ENCODE data around the gene NHEJ1.

Gene NHEJ1

DNA sequence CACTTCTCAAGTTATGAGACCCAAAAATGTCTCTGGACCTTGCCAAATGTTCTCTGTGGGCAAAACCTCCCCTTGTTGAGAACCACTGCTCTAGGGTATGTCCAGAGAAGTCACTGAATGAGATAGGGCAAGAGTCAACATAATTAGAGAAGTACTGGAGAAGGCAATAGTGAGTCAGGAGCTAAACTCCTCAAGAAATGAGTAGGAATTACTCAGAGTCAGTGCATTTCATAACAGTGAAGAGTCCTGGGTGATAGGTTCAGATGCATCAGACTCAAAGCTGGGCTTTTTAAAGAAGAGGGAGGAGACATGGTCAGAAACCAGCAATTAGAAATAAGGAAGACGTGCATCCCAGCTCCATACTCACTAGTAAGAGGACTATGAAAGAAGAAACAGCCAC, 61.3 kb downstream of the NHEJ1 start:
- DNase-seq (ENCODE audit: extremely low spot score, insufficient read length, low read depth) = no peak
- FAIRE-seq = no peak

DNA sequence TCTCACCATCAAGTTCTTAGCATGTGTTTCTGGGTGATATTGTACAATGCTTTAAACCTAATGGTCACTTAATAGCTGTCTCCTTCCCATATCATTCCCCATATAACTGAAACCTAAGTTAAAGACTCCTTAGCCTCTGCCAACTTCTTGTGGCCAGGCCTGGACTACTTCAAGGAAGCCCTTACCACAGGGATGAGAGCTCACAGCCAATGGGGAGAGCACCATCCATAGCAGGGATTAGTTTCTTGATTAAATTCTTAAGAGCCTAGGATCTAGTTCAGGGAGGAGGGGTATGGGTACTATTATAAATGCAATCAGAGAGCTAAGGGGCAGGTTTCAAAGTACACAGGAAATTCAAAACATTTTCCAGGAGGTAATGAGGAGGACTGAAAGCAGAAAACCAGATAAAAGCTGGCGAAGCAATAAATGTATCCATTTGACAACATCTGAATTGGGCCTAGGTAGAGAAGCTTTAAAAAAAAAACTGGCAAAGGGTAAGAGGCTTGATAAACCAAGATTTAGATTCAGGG, 65.1 kb downstream of the NHEJ1 start:
- FAIRE-seq = no peak

DNA sequence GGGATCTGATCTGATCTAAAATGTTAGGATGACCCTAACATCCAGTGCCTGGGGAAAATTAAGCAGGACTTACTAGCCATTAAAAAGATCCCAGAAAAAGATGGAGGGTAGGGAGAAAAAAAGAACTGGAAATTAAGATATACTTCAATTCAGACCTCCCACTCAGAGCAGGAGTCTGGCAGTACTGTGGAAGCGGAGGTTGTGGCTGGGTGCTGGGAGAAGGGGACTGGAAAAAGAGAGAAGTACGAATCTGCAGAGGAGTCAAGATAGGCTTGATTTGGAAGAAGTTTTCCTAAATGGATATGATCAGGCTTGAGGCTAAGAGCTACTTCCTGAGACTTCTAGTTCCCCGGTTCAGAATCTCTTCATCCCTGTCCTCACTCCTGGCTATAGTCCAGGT, 66.4 kb downstream of the NHEJ1 start:
- DNase-seq (ENCODE audit: extremely low spot score, insufficient read length, low read depth) = no peak
- no peak for FAIRE-seq

More for the DNA sequence above, 65.1 kb downstream of the NHEJ1 start:
- DNase-seq (ENCODE audit: extremely low spot score, insufficient read length, low read depth) = no peak

DNA sequence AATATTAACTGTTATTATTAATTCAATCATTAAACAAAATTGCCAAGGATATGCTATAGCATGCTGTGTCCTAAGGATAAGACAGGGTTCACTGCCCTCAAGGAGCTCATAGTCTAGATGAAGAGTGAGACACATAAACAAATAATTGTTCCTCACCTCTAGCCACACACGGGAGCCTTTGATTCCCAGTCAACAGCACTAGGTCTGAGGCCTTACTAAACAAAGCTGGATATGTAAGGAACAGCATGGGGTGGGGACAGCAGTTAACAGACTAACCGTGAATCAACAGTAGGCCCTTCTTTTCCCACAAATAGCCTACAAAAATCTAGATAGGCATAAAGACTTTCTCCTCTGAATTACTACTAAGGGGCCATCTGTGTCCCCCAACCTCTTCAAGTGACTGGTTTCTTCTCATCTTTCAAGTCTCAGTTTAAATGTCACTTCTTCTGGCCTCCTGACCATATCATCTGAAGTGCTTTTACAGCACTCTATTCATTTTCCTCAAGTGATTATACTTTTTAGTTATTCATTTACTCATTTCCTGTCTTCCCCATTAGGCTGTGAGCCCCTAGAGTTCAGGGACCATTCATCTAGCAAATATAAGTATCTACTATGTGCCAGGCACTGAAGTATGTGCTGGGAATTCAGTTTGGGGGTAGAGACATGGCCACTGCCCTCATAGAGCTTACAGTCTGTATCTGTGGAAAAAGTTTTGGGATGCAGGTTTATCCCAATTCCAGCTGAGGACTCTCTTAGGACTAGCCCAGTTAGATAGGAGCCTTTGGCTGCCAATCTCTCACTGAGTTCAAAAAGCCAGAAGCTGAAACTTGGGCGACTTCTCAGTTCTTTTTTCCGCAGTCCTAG, 69.9 kb downstream of the NHEJ1 start:
- FAIRE-seq (no peak), DNase-seq (ENCODE audit: extremely low spot score, insufficient read length, low read depth) (no peak)

DNA sequence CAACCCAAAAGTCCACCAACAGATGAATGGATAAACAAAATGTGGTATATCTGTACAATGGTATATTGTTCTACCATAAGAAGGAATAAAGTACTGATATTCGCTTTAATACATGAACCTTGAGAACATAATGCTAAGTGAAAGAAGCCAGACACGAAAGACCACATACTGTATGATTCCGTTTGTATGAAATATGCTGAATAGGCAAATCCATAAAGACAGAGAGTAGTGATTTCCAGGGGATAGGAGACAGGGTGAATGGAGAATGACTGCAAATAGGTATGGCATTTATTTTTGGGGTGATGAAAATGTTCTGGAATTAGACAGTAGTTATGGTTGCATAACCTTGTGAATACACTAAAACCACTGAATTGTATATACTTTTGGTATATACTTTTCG, 71.3 kb downstream of the NHEJ1 start:
- FAIRE-seq = no peak

DNA sequence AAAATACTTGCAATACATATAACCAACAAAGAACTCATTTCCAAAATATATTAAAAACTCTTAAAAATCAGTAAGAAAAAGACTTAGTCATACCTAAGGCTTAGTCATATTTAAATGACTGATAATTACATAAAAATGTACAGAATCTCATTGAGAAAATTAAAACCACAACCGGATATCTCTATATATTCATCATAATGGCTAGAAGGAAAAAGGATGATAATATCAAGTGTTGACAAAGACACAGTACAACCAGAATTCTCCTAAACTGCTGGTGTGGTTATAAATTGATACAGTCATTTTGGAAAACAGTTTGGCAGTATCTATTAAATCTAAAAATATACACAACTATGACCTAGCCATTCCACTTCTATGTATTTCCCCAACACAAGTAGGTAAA, 72.8 kb downstream of the NHEJ1 start:
- no peak for DNase-seq (ENCODE audit: extremely low spot score, insufficient read length, low read depth)
- no peak for FAIRE-seq

More for the DNA sequence above, 71.3 kb downstream of the NHEJ1 start:
- DNase-seq (ENCODE audit: extremely low spot score, insufficient read length, low read depth) = no peak

DNA sequence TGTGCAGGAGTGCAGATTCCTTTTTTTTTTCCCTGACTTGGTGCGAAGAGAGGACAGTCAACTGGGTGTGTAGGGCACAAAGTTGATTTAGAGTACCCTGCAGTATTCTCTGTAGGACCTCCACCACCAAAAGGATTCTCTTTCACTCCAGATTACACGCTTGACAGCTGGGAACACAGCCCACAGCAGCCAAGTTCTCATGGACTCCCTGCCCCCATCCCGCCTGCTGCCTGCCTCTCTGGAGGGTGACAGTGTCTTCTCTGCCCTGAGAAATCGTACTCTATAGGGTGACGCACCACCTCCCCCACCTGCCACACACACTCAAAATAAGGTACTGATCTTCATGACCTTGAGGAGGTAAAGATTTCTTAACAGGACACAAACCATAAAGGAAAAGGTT, 73.3 kb downstream of the NHEJ1 start:
- no peak for FAIRE-seq
- no peak for DNase-seq (ENCODE audit: extremely low spot score, insufficient read length, low read depth)

DNA sequence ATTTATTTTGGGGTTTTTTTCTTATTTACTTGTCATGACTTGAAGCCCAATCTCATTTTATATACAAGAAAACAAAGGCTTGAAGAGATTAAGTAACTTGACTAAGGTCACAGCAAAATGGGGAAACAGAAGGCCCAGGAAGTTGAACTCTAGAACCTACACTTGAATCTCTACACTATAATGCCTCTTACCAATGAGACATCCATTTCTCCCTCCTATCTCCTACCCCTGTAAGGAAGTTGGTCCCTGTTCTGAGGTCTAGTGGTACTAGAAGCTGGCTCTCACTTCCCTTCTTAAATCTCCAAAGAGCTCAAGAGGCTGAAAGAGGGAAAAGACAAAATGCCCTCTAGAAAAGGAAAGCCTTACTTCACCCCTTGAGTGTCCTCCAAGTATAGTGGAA, 74.4 kb downstream of the NHEJ1 start:
- DNase-seq (ENCODE audit: extremely low spot score, insufficient read length, low read depth) (no peak), FAIRE-seq (peak; percentile 49)

DNA sequence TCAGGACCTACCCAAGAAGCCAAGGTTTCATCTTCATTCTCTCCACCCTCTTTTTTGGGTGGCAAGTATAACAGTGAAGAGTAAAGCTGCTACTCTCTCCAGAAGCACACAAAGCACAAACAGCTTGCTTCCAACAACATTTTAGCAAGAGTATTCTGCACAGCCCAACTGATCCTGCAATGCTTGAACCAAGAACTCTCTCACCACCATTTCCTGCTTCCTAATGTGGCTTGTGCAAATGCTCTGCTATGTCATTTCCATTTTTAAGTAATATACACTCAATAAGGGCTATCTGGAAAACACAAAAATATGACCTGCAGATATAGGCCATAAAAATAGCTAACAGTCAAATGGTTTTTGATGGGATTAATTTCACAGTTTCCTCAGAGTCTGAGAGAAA, 75.8 kb downstream of the NHEJ1 start:
- FAIRE-seq = no peak
- no peak for DNase-seq (ENCODE audit: extremely low spot score, insufficient read length, low read depth)

DNA sequence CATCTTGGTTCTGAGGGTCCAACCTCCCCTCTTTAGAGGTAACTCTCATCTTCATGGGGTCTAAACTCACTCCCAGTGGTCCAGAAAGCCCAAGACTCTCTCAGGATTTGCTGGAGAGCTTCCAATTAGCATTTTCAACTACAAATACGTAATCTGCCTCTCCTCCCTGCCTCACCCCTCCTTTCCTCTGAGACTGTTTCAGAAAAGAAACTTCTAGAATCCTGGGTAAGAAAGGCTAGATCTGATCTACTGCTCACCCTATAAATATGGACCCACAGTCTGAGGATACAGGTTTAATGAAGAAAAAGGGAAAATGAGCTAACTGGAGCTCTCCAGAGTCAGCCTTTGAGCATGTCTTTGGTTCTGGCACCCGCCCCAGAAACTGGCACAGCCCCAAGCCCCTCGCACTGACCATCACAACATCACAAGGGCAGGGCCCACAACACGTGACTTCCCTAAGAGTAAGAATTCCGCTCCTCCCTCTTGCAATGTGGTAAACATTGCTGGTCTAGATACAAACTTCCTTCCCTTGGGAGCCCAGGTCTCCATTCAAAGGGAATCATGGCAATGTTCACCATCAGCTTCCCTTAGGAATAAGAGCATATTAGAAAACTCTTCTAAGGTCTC, 78.2 kb downstream of the NHEJ1 start:
- FAIRE-seq = no peak
- no peak for DNase-seq (ENCODE audit: extremely low spot score, insufficient read length, low read depth)

DNA sequence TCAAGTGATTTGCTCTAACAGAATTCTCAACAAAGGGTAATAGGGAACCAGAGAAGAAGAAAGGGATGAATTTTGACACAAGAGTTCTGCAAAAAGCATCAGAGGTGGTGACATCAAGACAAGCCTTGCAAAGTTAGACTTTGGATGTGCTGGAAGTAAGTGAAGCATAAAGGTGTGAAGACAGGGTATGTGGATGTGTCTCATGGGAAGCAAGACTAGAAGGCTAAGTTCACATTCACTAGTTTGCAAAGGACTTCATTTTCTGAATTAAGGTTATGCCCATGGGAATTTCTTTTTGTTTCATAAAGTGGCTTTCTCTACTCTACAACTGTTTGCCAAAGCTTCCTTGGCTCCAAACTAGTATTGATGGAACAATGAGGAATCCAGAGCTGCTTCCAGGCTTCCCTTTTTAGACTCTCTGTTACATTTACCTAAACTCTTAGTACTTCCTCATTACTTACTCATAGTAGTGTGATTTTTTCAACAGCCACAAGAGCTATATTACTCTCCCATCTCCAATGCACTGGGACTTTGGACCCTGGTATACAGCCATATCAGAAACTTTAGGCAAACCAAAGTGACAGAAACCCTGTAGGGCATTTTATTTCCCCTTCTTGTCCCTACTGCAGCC, 78.8 kb downstream of the NHEJ1 start:
- DNase-seq (ENCODE audit: extremely low spot score, insufficient read length, low read depth) (no peak), FAIRE-seq (peak; percentile 54)

DNA sequence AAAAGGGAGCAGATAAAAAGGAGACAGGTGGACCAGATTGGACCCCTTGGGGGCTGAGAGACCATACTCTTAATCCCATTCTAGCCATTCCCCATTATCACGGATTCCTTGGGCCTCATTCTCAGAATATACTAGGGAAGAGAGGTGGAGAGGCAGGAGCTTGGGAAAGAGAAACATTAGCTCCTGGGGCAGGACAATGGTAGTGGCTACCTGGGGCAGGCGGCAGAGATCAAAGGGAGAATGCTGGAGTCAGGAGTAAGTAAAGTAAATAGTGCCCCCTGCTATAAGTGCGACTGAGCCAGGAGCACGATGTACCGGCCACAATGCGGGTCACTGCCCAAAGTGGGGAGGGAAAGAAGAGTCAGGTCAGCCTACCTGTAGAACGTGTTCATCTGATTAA, 79.5 kb downstream of the NHEJ1 start:
- DNase-seq (ENCODE audit: extremely low spot score, insufficient read length, low read depth) (no peak), FAIRE-seq (no peak)

DNA sequence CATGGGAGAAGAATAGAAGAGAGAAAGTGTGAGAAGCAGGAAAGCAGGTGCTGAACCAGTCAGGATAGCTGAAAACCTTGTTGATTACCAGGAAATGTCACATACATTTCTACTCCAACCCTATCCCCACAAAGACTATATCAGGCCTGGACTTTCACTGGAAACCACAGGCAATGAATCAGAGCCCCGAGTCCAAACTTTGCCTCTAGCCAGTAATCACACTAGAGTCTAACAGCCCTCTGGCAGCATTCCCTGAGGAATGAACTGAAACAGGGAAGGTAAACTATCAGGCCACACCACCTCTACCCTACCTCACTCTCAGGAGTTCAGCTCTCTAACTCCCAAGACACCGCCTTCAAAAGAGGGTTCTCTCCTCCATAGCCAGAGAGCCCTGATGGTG, 81.2 kb downstream of the NHEJ1 start:
- FAIRE-seq = no peak

DNA sequence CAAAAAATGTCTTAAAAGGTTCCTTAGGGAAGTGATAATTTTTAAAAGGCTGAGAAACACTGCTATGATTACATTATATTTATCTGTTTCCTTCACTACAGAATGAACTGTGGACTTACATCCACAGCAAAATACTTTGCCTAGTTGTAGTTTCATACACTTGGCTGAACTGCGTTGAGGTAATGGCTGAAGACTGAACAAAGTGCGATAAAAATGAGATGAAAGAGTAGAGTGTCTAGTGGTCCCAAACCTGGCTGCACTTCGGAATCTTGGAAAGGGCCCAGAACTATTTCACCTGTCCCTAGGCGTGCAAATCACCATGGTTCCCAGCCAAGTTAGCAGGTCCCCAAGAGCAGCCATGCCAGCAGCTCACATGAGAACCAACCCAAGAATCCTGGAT, 81.7 kb downstream of the NHEJ1 start:
- FAIRE-seq (no peak), DNase-seq (ENCODE audit: extremely low spot score, insufficient read length, low read depth) (no peak)

More for the DNA sequence above, 81.2 kb downstream of the NHEJ1 start:
- DNase-seq (ENCODE audit: extremely low spot score, insufficient read length, low read depth) = no peak

DNA sequence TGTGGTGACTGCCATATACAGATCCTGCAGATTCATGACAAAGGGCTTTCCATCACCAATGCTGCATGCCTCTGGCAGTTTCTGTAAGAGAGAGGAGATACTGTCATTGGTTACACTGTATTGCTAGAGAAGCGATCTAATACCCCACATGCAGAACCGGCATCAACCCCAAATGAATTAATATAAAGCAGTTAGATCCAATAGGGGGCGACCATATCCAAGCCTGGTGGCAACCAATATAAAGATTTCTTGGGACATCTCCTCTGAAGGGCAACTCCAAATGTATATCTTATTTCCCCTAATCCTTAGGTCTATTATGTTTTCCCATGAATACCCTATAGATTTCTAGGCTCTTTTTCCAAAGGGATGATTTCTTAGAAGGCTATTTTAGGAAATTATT, 82.5 kb downstream of the NHEJ1 start:
- no peak for FAIRE-seq
- DNase-seq (ENCODE audit: extremely low spot score, insufficient read length, low read depth) = no peak

DNA sequence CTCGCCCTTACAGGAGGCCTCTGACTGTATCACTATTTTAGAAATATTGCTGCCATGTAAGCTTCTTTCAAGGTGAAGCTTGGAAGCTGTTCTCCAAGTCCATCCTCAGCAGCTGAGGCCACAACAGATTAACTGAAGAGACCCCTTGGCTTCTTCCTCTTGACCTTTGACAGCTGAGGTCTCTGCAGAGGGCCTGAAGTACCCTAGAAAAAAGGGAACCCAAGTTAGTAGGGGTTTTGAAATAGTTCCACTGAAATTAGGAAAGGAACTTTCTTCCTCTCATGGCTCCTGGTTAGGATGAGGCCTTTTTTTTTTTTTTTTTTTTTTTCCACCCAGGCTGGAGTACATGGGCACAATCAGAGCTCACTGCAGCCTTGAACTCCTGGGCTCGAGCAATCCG, 84.4 kb downstream of the NHEJ1 start:
- DNase-seq (ENCODE audit: extremely low spot score, insufficient read length, low read depth) (no peak), FAIRE-seq (no peak)

DNA sequence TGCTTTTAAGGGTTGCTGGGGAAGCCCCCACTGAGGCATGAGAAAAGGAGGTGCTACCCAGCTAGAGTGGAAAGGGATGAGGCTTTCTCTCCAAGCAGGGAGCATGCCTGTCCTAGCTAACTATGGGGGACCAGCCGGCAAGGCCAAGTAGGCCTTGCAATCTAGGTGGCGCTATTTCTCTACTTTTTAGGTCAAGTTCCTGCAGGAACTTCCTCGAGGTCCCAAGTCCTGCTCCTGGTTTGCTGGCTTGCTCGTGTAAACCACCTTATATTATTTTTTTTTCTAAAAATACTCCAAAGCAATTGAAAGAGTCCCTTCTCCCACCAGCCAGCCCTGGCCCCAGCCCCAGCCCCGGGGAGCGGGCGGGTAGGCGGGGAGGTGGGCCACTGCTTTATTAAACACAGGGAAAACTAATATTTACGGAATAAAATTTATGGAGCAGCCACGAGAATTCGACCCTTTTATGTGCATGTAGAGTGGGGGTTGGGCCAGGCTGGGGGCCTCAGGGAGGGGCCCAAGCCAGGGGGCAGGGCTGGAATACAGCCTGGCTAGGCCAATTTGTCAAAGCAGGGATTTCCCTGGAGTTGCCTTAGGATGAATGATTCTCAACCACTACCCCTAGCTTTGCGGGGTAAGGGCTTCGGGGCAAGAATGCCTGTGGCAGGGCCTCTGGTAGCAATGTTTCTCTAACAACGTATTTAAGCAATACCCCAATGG, 87.0 kb downstream of the NHEJ1 start:
- DNase-seq (ENCODE audit: extremely low spot score, insufficient read length, low read depth) (no peak), FAIRE-seq (peak; percentile 78)

DNA sequence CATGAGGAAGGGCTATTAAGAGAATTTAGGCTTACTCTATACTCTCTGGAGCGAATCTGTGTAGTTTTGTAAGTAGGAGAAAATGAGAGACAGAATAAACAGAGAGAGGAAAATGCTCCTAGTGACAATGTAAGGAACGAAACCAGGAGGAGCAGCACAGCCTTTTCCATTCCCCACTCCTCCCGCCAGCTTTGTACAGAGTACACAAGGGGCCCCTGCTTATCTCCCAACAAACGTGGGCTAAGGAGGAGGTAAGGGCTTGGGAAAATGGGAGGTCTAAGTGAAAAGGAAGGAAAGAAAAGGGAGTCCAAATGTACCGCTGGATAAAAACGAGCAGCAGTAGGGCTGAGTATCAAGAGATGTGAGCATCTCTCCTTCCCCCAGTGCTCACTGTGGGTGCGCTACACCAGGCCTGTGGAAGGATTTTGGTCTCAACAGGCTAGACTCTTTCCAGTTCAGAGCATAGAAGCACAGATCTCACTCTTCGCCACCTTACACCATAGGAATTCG, 87.8 kb downstream of the NHEJ1 start:
- DNase-seq (ENCODE audit: extremely low spot score, insufficient read length, low read depth) (no peak), FAIRE-seq (no peak)

DNA sequence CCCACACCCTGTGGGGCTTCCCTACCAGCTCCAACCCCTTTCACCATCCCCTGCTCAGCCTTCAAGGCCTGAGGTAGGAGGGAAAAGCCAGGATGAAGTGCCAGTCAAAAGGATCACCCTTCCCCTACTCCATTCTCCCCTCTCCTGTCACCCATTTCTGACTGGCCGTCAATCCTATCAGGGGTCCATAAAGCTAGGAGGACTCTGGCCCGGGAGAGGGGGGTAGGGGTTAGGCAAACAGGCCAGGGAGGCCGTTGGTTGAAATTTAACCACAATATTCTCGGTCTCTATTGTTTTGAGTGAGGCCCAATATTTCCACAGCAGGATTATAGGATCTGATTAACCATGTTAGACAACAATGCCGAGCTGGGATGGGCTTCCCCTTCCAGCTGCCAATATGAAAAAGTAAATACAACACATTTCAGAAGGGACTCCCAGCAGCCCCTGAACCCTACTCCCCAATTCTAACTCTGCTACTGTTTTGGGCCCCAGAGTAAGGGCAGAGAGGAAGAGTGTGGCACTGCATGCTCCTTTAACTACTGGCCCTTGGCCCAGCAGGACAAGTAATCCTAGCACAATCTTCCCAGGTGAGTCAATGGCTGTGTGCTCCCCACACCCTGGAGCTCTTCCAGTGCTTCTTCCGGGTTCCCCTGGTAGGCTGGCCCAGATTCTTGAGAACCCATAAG, 89.3 kb downstream of the NHEJ1 start:
- FAIRE-seq (no peak), DNase-seq (ENCODE audit: extremely low spot score, insufficient read length, low read depth) (no peak)

DNA sequence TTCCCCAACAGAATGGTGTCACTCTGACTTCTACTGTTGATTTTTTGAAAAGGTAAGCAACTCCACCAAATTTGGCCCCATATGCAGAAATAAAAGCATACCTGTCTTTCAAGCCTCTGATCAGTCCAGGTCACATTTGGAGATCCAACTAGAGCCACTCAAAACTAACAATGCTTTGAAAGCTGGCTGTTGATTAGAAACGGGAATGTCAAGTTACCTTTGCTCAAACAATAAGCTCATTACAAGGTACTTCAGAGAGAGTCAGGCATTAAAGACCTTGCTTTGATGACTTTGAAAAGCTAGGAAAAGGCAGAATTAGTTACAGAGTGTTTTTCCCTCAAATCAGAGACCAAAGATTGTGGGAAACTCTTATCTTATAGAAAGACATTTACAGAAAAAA, 95.1 kb downstream of the NHEJ1 start:
- FAIRE-seq = no peak
- DNase-seq (ENCODE audit: extremely low spot score, insufficient read length, low read depth) = no peak
